Osteocyte (in vitro differentiated cells): ENCODE results near the gene PPP1R12B. TPM values are rescaled to one million over a fixed set of nuclear protein-coding genes. Genes with fewer than 3 reads are reported as not detected.
"Not testable (repeated sequence)": the region's sequence is repeated elsewhere in the genome, so short reads cannot be mapped to it uniquely, and the experiment has no call there.

ENCODE experiments used
- DNase-seq: peaks from one replicate; pipeline ENCODE4 v3.0.0; 2021; ENCODE audit warnings: mixed read lengths; ENCODE audit not compliant: unreplicated experiment; ENCODE audit errors: extremely low spot score
- H3K27ac Mint-ChIP-seq: one replicate; pipeline ENCODE4 v1.8.0; 2021; ENCODE audit warnings: mild to moderate bottlenecking, mixed read lengths; ENCODE audit not compliant: unreplicated experiment
- H3K27me3 Mint-ChIP-seq: one replicate; pipeline ENCODE4 v1.8.0; 2021; ENCODE audit warnings: mixed read lengths; ENCODE audit not compliant: unreplicated experiment
- H3K36me3 Mint-ChIP-seq: one replicate; pipeline ENCODE4 v1.8.0; 2021; ENCODE audit warnings: mixed read lengths; ENCODE audit not compliant: unreplicated experiment
- H3K4me1 Mint-ChIP-seq: one replicate; pipeline ENCODE4 v1.8.0; 2021; ENCODE audit warnings: mixed read lengths; ENCODE audit not compliant: unreplicated experiment
- H3K4me3 Mint-ChIP-seq: one replicate; pipeline ENCODE4 v1.8.0; 2021; ENCODE audit warnings: mild to moderate bottlenecking, moderate library complexity, mixed read lengths; ENCODE audit not compliant: unreplicated experiment
- H3K9me3 Mint-ChIP-seq: one replicate; pipeline ENCODE4 v1.8.0; 2021; ENCODE audit warnings: mixed read lengths; ENCODE audit not compliant: unreplicated experiment
- CTCF ChIP-seq: fragments of 200-600 bp; sonication (generic); IDR thresholded peaks from 2 replicates; pipeline ENCODE4 v1.5.0; 2021; ENCODE audit warnings: antibody characterized with exemption, mild to moderate bottlenecking, moderate library complexity
- total RNA-seq: library from RNA; stranded (reverse); gene quantifications from 2 replicates; pipeline ENCODE4 v1.2.1, GENCODE V29; 2021

The PPP1R12B gene
- total RNA-seq, 1 donor from 2014 or later: 14.6 TPM

GRCh38 chr1:202613571-202613970 lies 265.1 kb downstream of the PPP1R12B start:
- no peak overlapping the region for H3K27ac Mint-ChIP-seq
- TF ChIP-seq CTCF: no peak
- no peak overlapping the region for H3K4me3 Mint-ChIP-seq
- peaks cover 50% of the 10 kb centered on the region for H3K4me1 Mint-ChIP-seq
- no peaks in the 10 kb centered on the region for H3K9me3 Mint-ChIP-seq
- H3K27me3 Mint-ChIP-seq: no peaks in the 10 kb centered on the region
- DNase-seq: no peak
- H3K36me3 Mint-ChIP-seq: no peaks in the 10 kb centered on the region

- H3K4me1 Mint-ChIP-seq: peaks cover 60% of the 10 kb centered on the region
- peak; percentile 51 for TF ChIP-seq CTCF
- H3K4me3 Mint-ChIP-seq: not testable (repeated sequence)
Observed at GRCh38 chr1:202614363-202615207, 266.1 kb downstream of the PPP1R12B start.

GRCh38 chr1:202615208-202615500 lies 266.7 kb downstream of the PPP1R12B start:
- Mint-ChIP-seq H3K4me1 (peaks cover 61% of the 10 kb centered on the region), H3K27ac (peak overlapping the region; percentile 96)
- not testable (repeated sequence) for DNase-seq, H3K36me3 Mint-ChIP-seq, H3K4me3 Mint-ChIP-seq, H3K27me3 Mint-ChIP-seq, H3K9me3 Mint-ChIP-seq

More at GRCh38 chr1:202614363-202615207, 266.1 kb downstream of the PPP1R12B start:
- DNase-seq, H3K36me3 Mint-ChIP-seq, H3K27me3 Mint-ChIP-seq, H3K9me3 Mint-ChIP-seq: not testable (repeated sequence)
- peak overlapping the region; percentile 96 for H3K27ac Mint-ChIP-seq

- DNase-seq: peak; percentile 88
- no peak for TF ChIP-seq CTCF
- Mint-ChIP-seq H3K4me3 (peak overlapping the region; percentile 15), H3K36me3 (no peaks in the 10 kb centered on the region), H3K4me1 (peaks cover 61% of the 10 kb centered on the region), H3K9me3 (no peaks in the 10 kb centered on the region), H3K27ac (peak overlapping the region; percentile 96), H3K27me3 (no peaks in the 10 kb centered on the region)
Observed at GRCh38 chr1:202615501-202616354, 267.2 kb downstream of the PPP1R12B start.

GRCh38 chr1:202616355-202616915 lies 267.9 kb downstream of the PPP1R12B start:
- H3K36me3 Mint-ChIP-seq: no peaks in the 10 kb centered on the region
- peaks cover 61% of the 10 kb centered on the region for H3K4me1 Mint-ChIP-seq
- TF ChIP-seq CTCF: no peak
- peak overlapping the region; percentile 96 for H3K27ac Mint-ChIP-seq
- no peak for DNase-seq
- no peaks in the 10 kb centered on the region for H3K9me3 Mint-ChIP-seq
- no peak overlapping the region for H3K4me3 Mint-ChIP-seq
- H3K27me3 Mint-ChIP-seq: no peaks in the 10 kb centered on the region

GRCh38 chr1:202619012-202619411 lies 270.5 kb downstream of the PPP1R12B start:
- peaks cover 55% of the 10 kb centered on the region for H3K4me1 Mint-ChIP-seq
- H3K27ac Mint-ChIP-seq: peak overlapping the region; percentile 71
- H3K9me3 Mint-ChIP-seq, H3K4me3 Mint-ChIP-seq, H3K27me3 Mint-ChIP-seq, DNase-seq, H3K36me3 Mint-ChIP-seq: not testable (repeated sequence)
